HG02798 (cell line): Measurements from ENCODE around the gene NDST1.
"Not testable (repeated sequence)": the region's sequence is repeated elsewhere in the genome, so short reads cannot be mapped to it uniquely, and the experiment has no call there.

Source experiments
- ATAC-seq: cut with Tn5 transposase; IDR thresholded peaks from one replicate; pipeline ENCODE4 v1.9.1; 2021; ENCODE audit warnings: mild to moderate bottlenecking; ENCODE audit not compliant: unreplicated experiment, poor library complexity

NDST1 gene

GRCh38 chr5:150507474-150508276, at the start of gene NDST1:
NDST1 (plus strand) TSS chr5:150508131; CDS start chr5:150521255, 13,124 bp downstream.
- ATAC-seq = no peak

- ATAC-seq = peak; percentile 79
Observed at GRCh38 chr5:150458802-150459557, 49.0 kb upstream of the NDST1 start.

GRCh38 chr5:150460781-150461180, 47.1 kb upstream of the NDST1 start:
- no peak for ATAC-seq

GRCh38 chr5:150461231-150461630, 46.7 kb upstream of the NDST1 start:
- ATAC-seq = peak; percentile 75

- ATAC-seq = no peak
Observed at GRCh38 chr5:150464554-150465012, 43.3 kb upstream of the NDST1 start.

- no peak for ATAC-seq
Observed at GRCh38 chr5:150465927-150466326, 42.0 kb upstream of the NDST1 start.

GRCh38 chr5:150468206-150468605, 39.7 kb upstream of the NDST1 start:
- ATAC-seq = no peak

- no peak for ATAC-seq
Observed at GRCh38 chr5:150469718-150470469, 38.0 kb upstream of the NDST1 start.

- ATAC-seq = no peak
Observed at GRCh38 chr5:150473673-150474358, 34.1 kb upstream of the NDST1 start.

- ATAC-seq = not testable (repeated sequence)
Observed at GRCh38 chr5:150476568-150476967, 31.4 kb upstream of the NDST1 start.

GRCh38 chr5:150479416-150479815, 28.5 kb upstream of the NDST1 start:
- ATAC-seq = no peak

GRCh38 chr5:150481708-150481965, 26.3 kb upstream of the NDST1 start:
- no peak for ATAC-seq

- ATAC-seq = no peak
Observed at GRCh38 chr5:150481972-150482406, 25.9 kb upstream of the NDST1 start.

GRCh38 chr5:150484964-150485692, 22.8 kb upstream of the NDST1 start:
- no peak for ATAC-seq

GRCh38 chr5:150485693-150486401, 22.1 kb upstream of the NDST1 start:
- no peak for ATAC-seq

GRCh38 chr5:150486402-150487198, 21.3 kb upstream of the NDST1 start:
- ATAC-seq = no peak

GRCh38 chr5:150487199-150488061, 20.5 kb upstream of the NDST1 start:
- ATAC-seq = no peak
